A549 (cell line): ENCODE results near the gene ANAPC13. TPM values are rescaled to one million over a fixed set of nuclear protein-coding genes. Genes with fewer than 3 reads are reported as not detected.

Source experiments
- ATAC-seq, 2 experiments: fragments of 200-7000 bp in 1 of 2; fragments of >200 bp in 1 of 2; cut with Nextera tagmentation in 1 of 2; cut with Tn5 transposase in 1 of 2; 3 replicates each; pipeline versions ENCODE4 v1.8.0 to v1.9.1; 2018 to 2020; ENCODE audit warnings: mild to moderate bottlenecking in 1 of 2, moderate library complexity in 1 of 2
- CTCF ChIA-PET: fragments of 300-600 bp; sonication (Branson Sonifier 250); formaldehyde crosslinking; extraction: SDS; loops from one replicate; lab custom pipeline; 2021; ENCODE audit warnings: antibody characterized with exemption, inconsistent platforms; lab: Yijun Ruan, JAX
- POLR2A ChIA-PET: fragments of 350-600 bp; formaldehyde crosslinking; extraction: SDS; loops from one replicate; lab custom pipeline; 2021; ENCODE audit warnings: antibody characterized with exemption, inconsistent platforms; lab: Yijun Ruan, JAX
- DNase-seq, 2 experiments: peaks; one replicate each; pipeline versions ENCODE4 v3.0.0 to v3.0.0-alpha.2; 2011 to 2016; ENCODE audit warnings: low read depth in 1 of 2, low spot score in 1 of 2
- FAIRE-seq: peaks from 2 replicates; lab custom pipeline; 2011; peaks lifted over from hg19 to GRCh38; lab: Jason Lieb, UNC
- H3K27ac ChIP-seq, 2 experiments: fragments of >200 bp; sonication (Bioruptor Twin); formaldehyde crosslinking; 3 replicates each; pipeline ENCODE4 v1.5.1; 2016 to 2017
- H3K4me1 ChIP-seq: fragments of >200 bp; sonication (Bioruptor Twin); formaldehyde crosslinking; 3 replicates; pipeline ENCODE4 v1.6.1; 2016
- H3K4me2 ChIP-seq: fragments of >200 bp; sonication (Bioruptor Twin); formaldehyde crosslinking; 3 replicates; pipeline ENCODE4 v1.6.1; 2016
- H3K4me3 ChIP-seq: fragments of >200 bp; sonication (Bioruptor Twin); formaldehyde crosslinking; 3 replicates; pipeline ENCODE4 v1.5.1; 2016
- H3K9me3 ChIP-seq: fragments of >200 bp; sonication (Bioruptor Twin); formaldehyde crosslinking; 3 replicates; pipeline ENCODE4 v1.6.1; 2016
- ATOH8 ChIP-seq: fragments of 250-450 bp; sonication (Bioruptor Pico); IDR thresholded peaks from 2 replicates; pipeline ENCODE4 v1.5.0; 2020; ENCODE audit warnings: low read depth, mild to moderate bottlenecking, moderate library complexity
- BHLHE40 ChIP-seq: IDR thresholded peaks from 2 replicates; pipeline ENCODE4 v1.6.1; 2012; ENCODE audit warnings: low read depth, low read length, inconsistent platforms
- CHD2 ChIP-seq: fragments of 150-350 bp; IDR thresholded peaks from 2 replicates; pipeline ENCODE4 v1.6.1; 2014; ENCODE audit warnings: low read length; ENCODE audit not compliant: partially characterized antibody
- CHD4 ChIP-seq: fragments of 200-600 bp; sonication (generic); IDR thresholded peaks from 2 replicates; pipeline ENCODE4 v1.6.1; 2016; ENCODE audit warnings: antibody characterized with exemption, mild to moderate bottlenecking, borderline replicate concordance
- CTCF ChIP-seq: fragments of >200 bp; sonication (Bioruptor Twin); formaldehyde crosslinking; IDR thresholded peaks from 3 replicates; pipeline ENCODE4 v1.5.1; 2016
- E2F6 ChIP-seq: IDR thresholded peaks from 2 replicates; pipeline ENCODE4 v1.6.1; 2012; ENCODE audit warnings: low read depth, borderline replicate concordance
- EHF ChIP-seq: fragments of 250-450 bp; sonication (Bioruptor Pico); IDR thresholded peaks from 2 replicates; pipeline ENCODE4 v1.5.0; 2020; ENCODE audit warnings: mild to moderate bottlenecking
- ESRRA ChIP-seq: fragments of 150-350 bp; IDR thresholded peaks from 2 replicates; pipeline ENCODE4 v1.6.1; 2014; ENCODE audit warnings: mild to moderate bottlenecking, low read length, borderline replicate concordance
- FOSB ChIP-seq: fragments of 250-450 bp; sonication (Bioruptor Pico); IDR thresholded peaks from 2 replicates; pipeline ENCODE4 v1.5.0; 2020; ENCODE audit warnings: mild to moderate bottlenecking, moderate library complexity
- KDM1A ChIP-seq: fragments of 200-600 bp; sonication (generic); IDR thresholded peaks from 2 replicates; pipeline ENCODE4 v1.6.1; 2016; ENCODE audit warnings: low read depth, mild to moderate bottlenecking
- MAFK ChIP-seq: fragments of 450-650 bp; IDR thresholded peaks from 2 replicates; pipeline ENCODE4 v1.6.1; 2014; ENCODE audit not compliant: partially characterized antibody
- MAZ ChIP-seq: fragments of 150-350 bp; IDR thresholded peaks from 2 replicates; pipeline ENCODE4 v1.6.1; 2014; ENCODE audit warnings: antibody characterized with exemption, low read depth, low read length, borderline replicate concordance
- NPAS2 ChIP-seq: fragments of 250-450 bp; sonication (Bioruptor Pico); IDR thresholded peaks from 2 replicates; pipeline ENCODE4 v1.8.0; 2022; ENCODE audit warnings: mild to moderate bottlenecking, moderate library complexity, borderline replicate concordance
- PBX3 ChIP-seq: IDR thresholded peaks from 2 replicates; pipeline ENCODE4 v1.6.1; 2012
- POLR2AphosphoS2 ChIP-seq: conservative IDR thresholded peaks from 2 replicates; pipeline ENCODE4 v1.6.1; 2012; ENCODE audit warnings: low read length, improper control_type of control experiment, inconsistent platforms
- RAD21 ChIP-seq, 2 experiments: fragments of >200 bp in 1 of 2; sonication (Bioruptor Twin) in 1 of 2; formaldehyde crosslinking in 1 of 2; IDR thresholded peaks in 1 of 2; conservative IDR thresholded peaks in 1 of 2; 2 replicates in 1 of 2; 3 replicates in 1 of 2; pipeline ENCODE4 v1.6.1; 2012 to 2018; ENCODE audit warnings: inconsistent platforms in 1 of 2
- RARB ChIP-seq: fragments of 250-450 bp; sonication (Bioruptor Pico); IDR thresholded peaks from 2 replicates; pipeline ENCODE4 v1.8.0; 2021; ENCODE audit warnings: mild to moderate bottlenecking, moderate library complexity
- SMC3 ChIP-seq: fragments of >200 bp; sonication (Bioruptor Twin); formaldehyde crosslinking; IDR thresholded peaks from 3 replicates; pipeline ENCODE4 v1.6.1; 2018; ENCODE audit warnings: inconsistent platforms
- SREBF2 ChIP-seq: fragments of 450-650 bp; IDR thresholded peaks from 2 replicates; pipeline ENCODE4 v1.6.1; 2014; ENCODE audit warnings: mild to moderate bottlenecking, moderate library complexity
- TFCP2L1 ChIP-seq: fragments of 250-450 bp; sonication (Bioruptor Pico); IDR thresholded peaks from 2 replicates; pipeline ENCODE4 v1.5.0; 2021; ENCODE audit warnings: mild to moderate bottlenecking
- ZNF302 ChIP-seq: fragments of 250-450 bp; sonication (Bioruptor Pico); IDR thresholded peaks from 2 replicates; pipeline ENCODE4 v1.9.0; 2021; ENCODE audit warnings: inconsistent platforms, mild to moderate bottlenecking, moderate library complexity
- ZSCAN20 ChIP-seq: fragments of 250-450 bp; sonication (Bioruptor Pico); IDR thresholded peaks from 2 replicates; pipeline ENCODE4 v1.8.0; 2022; ENCODE audit warnings: mild to moderate bottlenecking, moderate library complexity
- WGBS: methylation state at CpG from one replicate; pipeline ENCODE4 v1.1.6; 2017; ENCODE audit errors: missing lambda C conversion rate; 5-methylcytosine and 5-hydroxymethylcytosine counted together
- polyA plus RNA-seq, 4 experiments: library from polyadenylated mRNA; depleted of rRNA in 3 of 4; stranded (reverse); fragments of >200 nt; fragmentation: RNase III in 1 of 4; extraction: RNeasy Plus Mini Kit Qiagen cat#74134 plus additional on column Dnase treatment in 1 of 4; gene quantifications; 2 replicates in 3 of 4; 3 replicates in 1 of 4; pipeline ENCODE4 v1.2.3, GENCODE V29; 2011 to 2017

ANAPC13 gene
- polyA plus RNA-seq, 2 of the 4 experiments (the other 2 are of a cell fraction): 51.2 to 109 TPM

GRCh38 chr3:134476306-134476705, 9.5 kb downstream of the ANAPC13 start:
- CTCF ChIA-PET: interaction anchor here (0.9 to 22.3 kb wide), 6 partner anchors 16 to 278 kb away, joined by 3 to 438 read pairs (median 9); partner anchors contain the start of gene AMOTL2
- no peak overlapping the region for H3K4me3 ChIP-seq
- H3K27ac ChIP-seq: no peak overlapping the region
- TF ChIP-seq EHF (CRISPR knock-in tag): no peak
- no peak for TF ChIP-seq KDM1A
- no peak for TF ChIP-seq ZSCAN20 (CRISPR knock-in tag)
- TF ChIP-seq ATOH8: no peak
- no peak for TF ChIP-seq BHLHE40
- TF ChIP-seq POLR2AphosphoS2: no peak
- no peak for TF ChIP-seq PBX3
- H3K4me2 ChIP-seq: no peak overlapping the region
- peaks cover 36% of the 10 kb centered on the region for H3K4me1 ChIP-seq
- DNase-seq: no peak
- no peak for FAIRE-seq
- POLR2A ChIA-PET: interaction anchor here (1.1 to 1.5 kb wide), 2 partner anchors 112 to 163 kb away, joined by 4 to 6 read pairs; no protein-coding TSS in a partner anchor
- ATAC-seq: no peak
- H3K9me3 ChIP-seq: no peaks in the 10 kb centered on the region
- WGBS: 93% methylated on average over 3 of the region's 4 CpGs

GRCh38 chr3:134474956-134475355, 10.8 kb downstream of the ANAPC13 start:
- Histone ChIP-seq H3K27ac (peak overlapping the region in 1 of 2 experiments; percentile 88; a peak in 3 of 6 replicates), H3K4me3 (no peak overlapping the region), H3K4me1 (peaks cover 48% of the 10 kb centered on the region), H3K9me3 (no peaks in the 10 kb centered on the region), H3K4me2 (no peak overlapping the region)
- ATAC-seq (no peak), DNase-seq (no peak), FAIRE-seq (no peak)
- CTCF ChIA-PET: interaction anchor here (0.6 to 22.3 kb wide), 12 partner anchors 9 to 262 kb away, joined by 3 to 438 read pairs (median 6); partner anchors contain the start of genes AMOTL2, ANAPC13 and CEP63
- POLR2A ChIA-PET: no interaction called here
- WGBS: 87% methylated on average over 5 of the region's 5 CpGs
- no peak for TF ChIP-seq CHD2
- no peak for TF ChIP-seq MAZ
- TF ChIP-seq SREBF2: no peak
- TF ChIP-seq CHD4: no peak
- TF ChIP-seq TFCP2L1 (CRISPR knock-in tag): no peak
- no peak for TF ChIP-seq ESRRA

GRCh38 chr3:134473868-134474546, 11.8 kb downstream of the ANAPC13 start:
- 23% methylated on average over 9 of the region's 9 CpGs for WGBS
- Histone ChIP-seq H3K4me2 (peak overlapping the region; percentile 40), H3K4me3 (no peak overlapping the region), H3K9me3 (no peaks in the 10 kb centered on the region)
- POLR2A ChIA-PET: interaction anchor here (1.0 to 2.1 kb wide), 6 partner anchors 12 to 165 kb away, joined by 3 to 8 read pairs (median 4); partner anchors contain the start of genes AMOTL2 and CEP63
- TF ChIP-seq SMC3: peak; percentile 91
- no peak for TF ChIP-seq NPAS2 (CRISPR knock-in tag)
- TF ChIP-seq E2F6: no peak
- no peak for TF ChIP-seq ZSCAN20 (CRISPR knock-in tag)
- TF ChIP-seq ZNF302: no peak
- TF ChIP-seq RARB (CRISPR knock-in tag): no peak
- no peak for TF ChIP-seq CHD2
- no peak for TF ChIP-seq CHD4
- no peak for TF ChIP-seq MAFK
- peak; percentile 73 for TF ChIP-seq CTCF
- TF ChIP-seq FOSB (CRISPR knock-in tag): no peak
- no peak for TF ChIP-seq ATOH8
- peak; percentile 85 to 88 for TF ChIP-seq RAD21 (conservative IDR thresholded peaks at IDR 0.05 in 1 of 2, IDR thresholded peaks at IDR 0.05 in 1 of 2)
- TF ChIP-seq, all 56 proteins: peak for 3
- ATAC-seq: peak; percentile 71 to 82
- no peak for FAIRE-seq
- peak; percentile 18 to 71 for DNase-seq
- H3K27ac ChIP-seq: peak overlapping the region; percentile 63 to 88
- H3K4me1 ChIP-seq: peaks cover 48% of the 10 kb centered on the region
- CTCF ChIA-PET: interaction anchor here (0.6 to 22.3 kb wide), 30 partner anchors 9 to 261 kb away, joined by 3 to 438 read pairs (median 4); partner anchors contain the start of genes AMOTL2, ANAPC13, CEP63 and RYK
